Measurements from ENCODE around the gene COMMD6.
A peak's percentile ranks its signal among the peaks of the same experiment; 100 is the strongest.

Gene COMMD6

GRCh38 chr13:75521956-75522355, 15.7 kb downstream of the COMMD6 start:
- DNase-seq: no peak

- DNase-seq: no peak
These were observed 19.1 kb downstream of the COMMD6 start for GRCh38 chr13:75518439-75519088.

GRCh38 chr13:75514080-75514995, 23.3 kb downstream of the COMMD6 start:
- DNase-seq: peak in 1 of 2 donors; percentile 5

- peak; percentile 26 to 40 for DNase-seq
These were observed 24.4 kb downstream of the COMMD6 start for GRCh38 chr13:75513271-75513670.

- DNase-seq: peak; percentile 55 to 74
These were observed 25.4 kb downstream of the COMMD6 start for GRCh38 chr13:75512253-75512652.

- no peak for DNase-seq
These were observed 26.5 kb downstream of the COMMD6 start for GRCh38 chr13:75511051-75511625.

- no peak for DNase-seq
These were observed 29.6 kb downstream of the COMMD6 start for GRCh38 chr13:75508002-75508548.

GRCh38 chr13:75507027-75508001, 30.3 kb downstream of the COMMD6 start:
- DNase-seq: peak in 1 of 2 donors; percentile 27

GRCh38 chr13:75506018-75506417, 31.6 kb downstream of the COMMD6 start:
- peak; percentile 38 to 54 for DNase-seq

GRCh38 chr13:75505327-75505726, 32.3 kb downstream of the COMMD6 start:
- DNase-seq: peak; percentile 80 to 86

- DNase-seq: no peak
These were observed 41.7 kb downstream of the COMMD6 start for GRCh38 chr13:75495938-75496337.

GRCh38 chr13:75494491-75494890, 43.1 kb downstream of the COMMD6 start:
- no peak for DNase-seq

GRCh38 chr13:75493156-75493555, 44.5 kb downstream of the COMMD6 start:
- DNase-seq: no peak

- DNase-seq: peak in 1 of 2 donors; percentile 32
These were observed 45.3 kb downstream of the COMMD6 start for GRCh38 chr13:75492389-75492788.

GRCh38 chr13:75491376-75491775, 46.3 kb downstream of the COMMD6 start:
- no peak for DNase-seq

GRCh38 chr13:75489502-75490263, 48.0 kb downstream of the COMMD6 start:
- DNase-seq: peak; percentile 73 to 82

- DNase-seq: no peak
These were observed 51.2 kb downstream of the COMMD6 start for GRCh38 chr13:75486146-75487062.

- no peak for DNase-seq
These were observed 52.2 kb downstream of the COMMD6 start for GRCh38 chr13:75485286-75486062.

- no peak for DNase-seq
These were observed 54.9 kb downstream of the COMMD6 start for GRCh38 chr13:75482820-75483079.
